CD8-positive, alpha-beta memory T cell (primary cell): ENCODE data around the gene KCMF1. TPM values are rescaled to one million over a fixed set of nuclear protein-coding genes. Genes with fewer than 3 reads are reported as not detected.
A peak's percentile ranks its signal among the peaks of the same experiment; 100 is the strongest.

ENCODE experiments used
- CTCF ChIA-PET: fragments of 350-600 bp; sonication (Branson Sonifier 250); formaldehyde crosslinking; loops from one replicate; lab custom pipeline; 2021; ENCODE audit warnings: antibody characterized with exemption; lab: Charles Lee
- POLR2A ChIA-PET: fragments of 350-600 bp; sonication (Branson Sonifier 250); formaldehyde crosslinking; loops from one replicate; lab custom pipeline; 2021; ENCODE audit warnings: antibody characterized with exemption; lab: Charles Lee
- DNase-seq, 5 donors: peaks; one replicate each; pipeline versions ENCODE4 v3.0.0 to v3.0.0-alpha.2; 2020 to 2022; ENCODE audit warnings: mixed read lengths in 1 of 5
- H3K27ac ChIP-seq: one replicate; pipeline ENCODE4 v1.7.0; 2013; ENCODE audit warnings: low read depth, mild to moderate bottlenecking, low read length, moderate library complexity
- H3K27me3 ChIP-seq: 2 replicates; pipeline ENCODE4 v1.7.0; 2013; ENCODE audit warnings: low read length, mild to moderate bottlenecking; ENCODE audit not compliant: insufficient read depth, poor library complexity, severe bottlenecking
- H3K36me3 ChIP-seq: 2 replicates; pipeline ENCODE4 v1.7.0; 2013; ENCODE audit warnings: mild to moderate bottlenecking, low read length, moderate library complexity; ENCODE audit not compliant: insufficient read depth
- H3K4me1 ChIP-seq: 2 replicates; pipeline ENCODE4 v1.7.0; 2013; ENCODE audit warnings: mild to moderate bottlenecking, low read length, moderate library complexity; ENCODE audit not compliant: insufficient read depth
- H3K4me3 ChIP-seq: 2 replicates; pipeline ENCODE4 v1.7.0; 2013; ENCODE audit warnings: mild to moderate bottlenecking, low read length
- H3K9me3 ChIP-seq: 2 replicates; pipeline ENCODE4 v1.7.0; 2013; ENCODE audit warnings: mild to moderate bottlenecking, low read length
- H3K27ac Mint-ChIP-seq, 8 donors: one replicate each; pipeline ENCODE4 v1.8.0; 2020 to 2021; ENCODE audit warnings: mixed read lengths in 8 of 8, mild to moderate bottlenecking in 6 of 8, inconsistent platforms in 3 of 8, moderate library complexity in 3 of 8
- H3K27me3 Mint-ChIP-seq, 2 donors: one replicate each; pipeline ENCODE4 v1.8.0; 2020 to 2021; ENCODE audit warnings: mixed read lengths in 2 of 2, mild to moderate bottlenecking in 1 of 2, moderate library complexity in 1 of 2
- H3K36me3 Mint-ChIP-seq, 3 donors: one replicate each; pipeline ENCODE4 v1.8.0; 2020 to 2021; ENCODE audit warnings: mixed read lengths in 3 of 3, inconsistent platforms in 1 of 3, mild to moderate bottlenecking in 1 of 3
- H3K4me1 Mint-ChIP-seq, 3 donors: one replicate each; pipeline ENCODE4 v1.8.0; 2020 to 2021; ENCODE audit warnings: mixed read lengths in 3 of 3, inconsistent platforms in 1 of 3, mild to moderate bottlenecking in 1 of 3
- H3K4me3 Mint-ChIP-seq, 7 donors: one replicate each; pipeline ENCODE4 v1.8.0; 2020 to 2021; ENCODE audit warnings: mixed read lengths in 7 of 7, mild to moderate bottlenecking in 6 of 7, moderate library complexity in 4 of 7, inconsistent platforms in 2 of 7
- H3K9me3 Mint-ChIP-seq, 5 donors: one replicate each; pipeline ENCODE4 v1.8.0; 2020 to 2022; ENCODE audit warnings: mixed read lengths in 5 of 5, mild to moderate bottlenecking in 3 of 5, moderate library complexity in 2 of 5, inconsistent platforms in 1 of 5
- polyA plus RNA-seq: library from polyadenylated mRNA; unstranded; fragments of 300-500 nt; fragmentation: Illumina TruSeq; gene quantifications from one replicate; pipeline ENCODE4 v1.2.3, GENCODE V29; 2021
- total RNA-seq, 2 experiments: library from RNA; stranded (reverse); gene quantifications; one replicate each; pipeline ENCODE4 v1.2.3, GENCODE V29; 2021

Gene KCMF1
- total and polyA plus RNA-seq, 3 experiments from 2014 or later = 30.7 to 105 (median 98.1) TPM

DNA sequence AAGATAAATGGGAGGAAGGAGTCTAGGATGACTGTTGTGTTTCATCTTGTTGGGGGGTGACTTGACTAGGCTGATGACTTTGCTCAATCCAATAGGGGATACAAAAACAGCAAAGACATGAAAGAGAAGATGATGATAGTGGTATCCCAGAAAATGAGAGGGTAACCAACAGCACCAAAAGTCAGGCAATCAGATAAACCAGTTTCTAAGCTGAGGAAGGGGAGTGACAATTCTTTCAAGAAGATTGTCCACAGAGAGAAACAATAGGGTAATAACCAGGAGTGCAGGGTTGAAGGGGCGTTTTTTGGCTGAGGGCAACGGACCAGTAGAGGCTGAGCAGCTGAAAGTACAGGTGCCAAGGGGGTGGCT is 7.7 kb upstream of the KCMF1 start:
- Mint-ChIP-seq H3K4me3 (peak overlapping the region in 1 of 7 donors; percentile 82), H3K4me1 (peaks cover 29 to 49% (median 45%) of the 10 kb centered on the region in 3 donors), H3K27me3 (no peaks in the 10 kb centered on the region), H3K36me3 (peaks cover 11 to 39% (median 16%) of the 10 kb centered on the region in 3 donors), H3K27ac (peak overlapping the region in 6 of 8 donors; percentile 3 to 83 (median 56)), H3K9me3 (no peaks in the 10 kb centered on the region)
- CTCF ChIA-PET = interaction anchor here (1.3 to 1.6 kb wide), 2 partner anchors 37 to 39 kb away, joined by 3 to 5 read pairs; no protein-coding TSS in a partner anchor
- no peaks in the 10 kb centered on the region for H3K9me3 ChIP-seq
- no peak overlapping the region for H3K4me3 ChIP-seq
- H3K27ac ChIP-seq = no peak overlapping the region
- no peaks in the 10 kb centered on the region for H3K36me3 ChIP-seq
- no peak for DNase-seq
- peaks cover 5% of the 10 kb centered on the region for H3K4me1 ChIP-seq
- H3K27me3 ChIP-seq = no peaks in the 10 kb centered on the region
- POLR2A ChIA-PET = no interaction called here

DNA sequence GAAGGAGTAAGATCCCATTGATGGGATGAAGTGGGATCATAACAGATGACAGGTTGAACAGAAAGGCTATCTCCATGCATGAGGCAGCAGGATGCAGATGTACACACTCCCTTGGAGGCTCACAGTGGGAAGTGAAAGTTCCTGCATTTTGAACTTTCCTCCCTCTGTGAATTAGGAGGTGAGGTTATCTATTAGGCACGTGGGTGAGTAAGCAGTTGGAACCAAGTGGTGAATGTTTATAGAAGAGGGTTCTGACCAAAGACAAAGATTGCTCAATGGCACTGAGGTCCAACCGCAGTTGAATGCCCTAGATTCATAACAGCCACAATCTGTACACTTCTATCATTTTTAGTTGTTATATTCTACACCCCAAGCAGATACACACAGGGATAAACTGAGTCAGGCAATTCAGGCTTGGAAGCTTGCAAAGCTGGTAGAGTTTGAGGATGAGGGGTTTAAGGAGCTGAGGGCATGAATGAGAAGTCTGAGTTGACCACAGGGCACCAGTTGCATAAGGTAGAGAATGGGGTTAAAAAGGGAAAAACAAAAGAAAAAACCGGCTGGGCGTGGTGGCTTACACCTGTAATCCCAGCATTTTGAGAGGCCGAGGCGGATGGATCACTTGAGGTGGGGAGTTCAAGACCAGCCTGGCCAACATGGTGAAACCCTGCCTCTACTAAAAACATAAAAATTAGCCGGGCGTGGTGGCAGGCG is 7.1 kb upstream of the KCMF1 start:
- peak overlapping the region in 7 of 8 donors; percentile 27 to 94 (median 62) for H3K27ac Mint-ChIP-seq
- Histone ChIP-seq H3K9me3 (no peaks in the 10 kb centered on the region), H3K4me1 (peaks cover 11% of the 10 kb centered on the region), H3K4me3 (no peak overlapping the region), H3K36me3 (no peaks in the 10 kb centered on the region), H3K27ac (no peak overlapping the region), H3K27me3 (no peaks in the 10 kb centered on the region)
- DNase-seq = no peak
- POLR2A ChIA-PET = no interaction called here
- H3K36me3 Mint-ChIP-seq = peaks cover 11 to 39% (median 16%) of the 10 kb centered on the region in 3 donors
- peaks cover 29 to 54% (median 45%) of the 10 kb centered on the region in 3 donors for H3K4me1 Mint-ChIP-seq
- H3K27me3 Mint-ChIP-seq = no peaks in the 10 kb centered on the region
- CTCF ChIA-PET = interaction anchor here (1.6 kb wide), 1 partner anchor 38 kb away, joined by 3 read pairs; no protein-coding TSS in a partner anchor
- peak overlapping the region in 1 of 7 donors; percentile 82 for H3K4me3 Mint-ChIP-seq
- H3K9me3 Mint-ChIP-seq = no peaks in the 10 kb centered on the region

DNA sequence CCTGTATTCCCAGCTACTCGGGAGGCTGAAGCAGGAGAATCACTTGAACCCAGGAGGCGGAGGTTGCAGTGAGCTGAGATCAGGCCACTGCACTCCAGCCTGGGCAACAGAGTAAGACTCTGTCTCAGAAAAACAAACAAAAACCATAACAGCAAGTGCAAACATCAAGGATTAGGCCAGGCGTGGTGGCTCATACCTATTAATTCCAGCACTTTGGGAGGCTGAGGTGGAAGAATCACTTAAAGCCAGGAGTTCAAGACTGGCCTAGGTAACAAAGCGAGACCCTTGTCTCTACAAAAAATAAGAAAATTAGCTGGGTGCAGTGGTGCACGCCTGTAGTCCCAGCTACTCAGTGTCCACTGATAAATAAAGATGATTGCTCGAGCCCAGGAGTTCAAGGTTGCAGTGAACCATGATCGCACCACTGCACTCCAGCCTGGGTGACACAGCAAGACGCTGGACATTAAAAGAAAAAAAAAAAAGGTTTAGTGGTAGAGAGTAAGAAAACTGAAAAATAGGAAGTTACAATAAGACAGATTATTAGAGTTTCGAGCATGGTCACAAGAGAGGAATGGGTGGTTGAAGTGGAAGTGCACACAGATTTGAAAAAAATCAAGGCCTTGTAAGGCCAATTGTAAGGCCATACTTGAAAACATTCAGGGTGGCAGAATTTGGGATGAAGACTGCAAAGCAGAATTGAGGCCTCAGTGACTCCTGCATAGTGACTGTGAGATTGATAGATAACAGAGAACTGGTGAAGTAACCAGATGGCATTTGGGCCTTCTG is 6.4 kb upstream of the KCMF1 start:
- ChIA-PET CTCF (interaction anchor here (1.6 kb wide), 1 partner anchor 38 kb away, joined by 3 read pairs; no protein-coding TSS in a partner anchor), POLR2A (no interaction called here)
- H3K27ac ChIP-seq = no peak overlapping the region
- H3K4me3 ChIP-seq = no peak overlapping the region
- peaks cover 36 to 55% (median 52%) of the 10 kb centered on the region in 3 donors for H3K4me1 Mint-ChIP-seq
- H3K27me3 Mint-ChIP-seq = no peaks in the 10 kb centered on the region
- peaks cover 18% of the 10 kb centered on the region for H3K4me1 ChIP-seq
- H3K9me3 Mint-ChIP-seq = no peaks in the 10 kb centered on the region
- no peaks in the 10 kb centered on the region for H3K27me3 ChIP-seq
- H3K9me3 ChIP-seq = no peaks in the 10 kb centered on the region
- DNase-seq = no peak
- peak overlapping the region; percentile 18 to 85 (median 60) for H3K27ac Mint-ChIP-seq
- peak overlapping the region in 1 of 7 donors; percentile 82 for H3K4me3 Mint-ChIP-seq
- no peaks in the 10 kb centered on the region for H3K36me3 ChIP-seq
- peaks cover 11 to 39% (median 16%) of the 10 kb centered on the region in 3 donors for H3K36me3 Mint-ChIP-seq

- ChIA-PET POLR2A (no interaction called here), CTCF (interaction anchor here (1.3 to 1.6 kb wide), 2 partner anchors 37 to 39 kb away, joined by 3 to 4 read pairs; no protein-coding TSS in a partner anchor)
- peaks cover 19% of the 10 kb centered on the region for H3K4me1 ChIP-seq
- H3K27ac ChIP-seq = no peak overlapping the region
- Mint-ChIP-seq H3K4me3 (peak overlapping the region in 1 of 7 donors; percentile 39), H3K9me3 (peaks cover 0 to 1% (median 0%) of the 10 kb centered on the region in 5 donors), H3K27me3 (peaks cover 0 to 4% of the 10 kb centered on the region in 2 donors), H3K36me3 (peaks cover 11 to 44% (median 16%) of the 10 kb centered on the region in 3 donors), H3K27ac (peak overlapping the region in 4 of 8 donors; percentile 28 to 79 (median 54)), H3K4me1 (peaks cover 41 to 59% (median 58%) of the 10 kb centered on the region in 3 donors)
- no peaks in the 10 kb centered on the region for H3K36me3 ChIP-seq
- H3K9me3 ChIP-seq = no peaks in the 10 kb centered on the region
- no peak for DNase-seq
- no peaks in the 10 kb centered on the region for H3K27me3 ChIP-seq
- no peak overlapping the region for H3K4me3 ChIP-seq
These were observed 5.8 kb upstream of the KCMF1 start for GRCh38 chr2:84965192-84965516.

GRCh38 chr2:84965827-84966226 is 5.1 kb upstream of the KCMF1 start:
- POLR2A ChIA-PET = no interaction called here
- H3K9me3 Mint-ChIP-seq = peaks cover 0 to 1% (median 0%) of the 10 kb centered on the region in 5 donors
- H3K27ac ChIP-seq = no peak overlapping the region

DNA sequence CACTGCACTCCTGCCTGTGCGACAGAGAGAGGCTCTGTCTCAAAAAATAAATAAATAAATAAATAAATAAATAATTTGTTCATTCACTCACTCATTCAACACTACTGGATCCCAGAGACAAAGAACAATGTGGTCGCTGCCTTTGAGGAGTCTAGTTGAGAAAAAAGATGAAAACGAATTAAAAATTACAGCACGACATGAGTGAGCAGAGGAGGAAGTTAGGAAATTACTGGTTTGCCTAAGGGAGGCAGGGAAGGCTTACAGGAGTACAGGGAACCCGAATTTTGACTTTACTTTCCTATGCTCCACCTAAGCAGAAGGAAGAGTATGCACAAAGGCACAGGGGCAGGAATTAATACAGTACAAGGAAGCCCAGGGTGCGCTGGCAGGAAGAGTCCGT is 4.2 kb upstream of the KCMF1 start:
- H3K36me3 ChIP-seq = no peaks in the 10 kb centered on the region
- peaks cover 19% of the 10 kb centered on the region for H3K4me1 ChIP-seq
- POLR2A ChIA-PET = no interaction called here
- Mint-ChIP-seq H3K4me3 (peak overlapping the region in 2 of 7 donors; percentile 25 to 67), H3K9me3 (peaks cover 0 to 1% (median 0%) of the 10 kb centered on the region in 5 donors), H3K4me1 (peaks cover 41 to 57% (median 54%) of the 10 kb centered on the region in 3 donors), H3K27me3 (peaks cover 0 to 4% of the 10 kb centered on the region in 2 donors), H3K36me3 (peaks cover 11 to 43% (median 16%) of the 10 kb centered on the region in 3 donors), H3K27ac (peak overlapping the region in 4 of 8 donors; percentile 27 to 83 (median 52))
- H3K27me3 ChIP-seq = no peaks in the 10 kb centered on the region
- no peaks in the 10 kb centered on the region for H3K9me3 ChIP-seq
- CTCF ChIA-PET = interaction anchor here (5.7 kb wide), 1 partner anchor 41 kb away, joined by 35 read pairs; no protein-coding TSS in a partner anchor
- no peak for DNase-seq
- no peak overlapping the region for H3K27ac ChIP-seq
- H3K4me3 ChIP-seq = no peak overlapping the region

More at GRCh38 chr2:84965827-84966226, 5.1 kb upstream of the KCMF1 start:
- peaks cover 0 to 4% of the 10 kb centered on the region in 2 donors for H3K27me3 Mint-ChIP-seq
- H3K27ac Mint-ChIP-seq = no peak overlapping the region
- Histone ChIP-seq H3K4me1 (peaks cover 19% of the 10 kb centered on the region), H3K9me3 (no peaks in the 10 kb centered on the region), H3K36me3 (no peaks in the 10 kb centered on the region), H3K27me3 (no peaks in the 10 kb centered on the region), H3K4me3 (no peak overlapping the region)
- CTCF ChIA-PET = interaction anchor here (1.3 kb wide), 1 partner anchor 40 kb away, joined by 4 read pairs; no protein-coding TSS in a partner anchor
- no peak overlapping the region for H3K4me3 Mint-ChIP-seq
- H3K36me3 Mint-ChIP-seq = peaks cover 11 to 47% (median 16%) of the 10 kb centered on the region in 3 donors
- no peak for DNase-seq
- H3K4me1 Mint-ChIP-seq = peaks cover 41 to 59% (median 58%) of the 10 kb centered on the region in 3 donors

DNA sequence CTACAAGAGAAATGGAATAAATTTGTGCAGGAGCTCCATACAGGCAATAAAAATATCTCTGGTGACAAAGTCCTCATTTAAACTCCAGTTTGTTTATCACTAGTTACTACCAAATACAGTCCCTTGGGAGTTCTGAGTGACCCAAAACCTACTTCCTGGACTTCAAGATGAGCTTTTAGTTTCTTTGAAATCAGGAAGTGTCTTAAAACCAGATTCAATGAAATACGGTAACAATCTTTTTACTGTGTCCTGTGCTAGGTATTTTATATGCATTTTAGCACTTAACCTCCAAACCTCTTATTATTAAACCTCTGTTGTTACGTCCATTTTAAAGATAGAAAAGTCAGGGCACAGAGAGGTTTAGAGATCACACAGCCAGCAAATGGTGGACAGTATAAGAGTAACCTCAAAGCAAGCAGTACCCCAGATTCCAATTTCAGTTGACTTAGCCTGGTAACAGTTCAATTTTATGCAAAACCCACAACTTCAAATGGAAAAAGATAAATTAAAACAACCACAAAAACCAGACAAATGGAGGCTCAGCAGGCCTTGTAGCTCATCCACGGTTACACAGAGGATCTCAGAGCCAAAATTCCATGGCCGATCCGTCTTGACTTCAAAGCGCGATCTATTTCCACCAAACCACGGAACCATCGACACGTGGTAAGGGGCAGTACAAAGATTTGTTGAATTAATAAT is 1.3 kb upstream of the KCMF1 start:
- peaks cover 43% of the 10 kb centered on the region for H3K4me1 ChIP-seq
- no peaks in the 10 kb centered on the region for H3K27me3 ChIP-seq
- Mint-ChIP-seq H3K9me3 (peaks cover 0 to 1% (median 0%) of the 10 kb centered on the region in 5 donors), H3K4me1 (peaks cover 46 to 62% (median 59%) of the 10 kb centered on the region in 3 donors), H3K4me3 (peak overlapping the region; percentile 92 to 100 (median 95)), H3K27me3 (peaks cover 0 to 4% of the 10 kb centered on the region in 2 donors), H3K27ac (peak overlapping the region; percentile 97 to 100 (median 98)), H3K36me3 (peaks cover 6 to 30% (median 10%) of the 10 kb centered on the region in 3 donors)
- ChIA-PET CTCF (interaction anchor here (0.9 to 5.7 kb wide), 8 partner anchors 8 to 53 kb away, joined by 3 to 35 read pairs (median 4); no protein-coding TSS in a partner anchor), POLR2A (interaction anchor here (0.5 to 5.1 kb wide), 8 partner anchors 19 to 71 kb away, joined by 3 to 46 read pairs (median 6); partner anchors contain the start of gene TMSB10)
- no peaks in the 10 kb centered on the region for H3K9me3 ChIP-seq
- peak overlapping the region; percentile 70 for H3K4me3 ChIP-seq
- H3K36me3 ChIP-seq = no peaks in the 10 kb centered on the region
- DNase-seq = peak; percentile 5 to 62 (median 43)
- H3K27ac ChIP-seq = peak overlapping the region; percentile 88
